HEK293 (cell line): Measurements from ENCODE around the gene PRKCA.

Source experiments
- CTCF ChIA-PET: fragments of 350-600 bp; formaldehyde crosslinking; extraction: SDS; loops from one replicate; lab custom pipeline; 2021; ENCODE audit warnings: antibody characterized with exemption; lab: Yijun Ruan, JAX
- POLR2A ChIA-PET: fragments of 300-600 bp; formaldehyde crosslinking; extraction: SDS; loops from one replicate; lab custom pipeline; 2020; ENCODE audit warnings: antibody characterized with exemption, inconsistent platforms; lab: Yijun Ruan, JAX
- H3K27ac ChIP-seq: fragments of 200-500 bp; sonication (Bioruptor generic); 2 replicates; pipeline ENCODE4 v1.5.1; 2014; ENCODE audit warnings: low read depth, low read length, control low read depth, inconsistent platforms; ENCODE audit errors: extremely low read depth
- H3K36me3 ChIP-seq, 2 experiments: fragments of 200-500 bp in 1 of 2; sonication (Bioruptor generic) in 1 of 2; 1 replicate in 1 of 2; 2 replicates in 1 of 2; pipeline ENCODE4 v1.5.1; 2014 to 2017; ENCODE audit warnings: inconsistent platforms in 2 of 2, low read length in 2 of 2; ENCODE audit not compliant: control insufficient read depth in 2 of 2, insufficient read depth in 1 of 2
- H3K4me1 ChIP-seq: fragments of 200-500 bp; sonication (Bioruptor generic); 2 replicates; pipeline ENCODE4 v1.5.1; 2014; ENCODE audit warnings: mild to moderate bottlenecking, low read length, inconsistent platforms; ENCODE audit not compliant: control insufficient read depth, insufficient read depth
- H3K4me3 ChIP-seq: 2 replicates; pipeline ENCODE4 v1.5.1; 2011; ENCODE audit warnings: low read depth, mild to moderate bottlenecking, control low read depth, low read length, moderate library complexity
- H3K9me3 ChIP-seq: fragments of 200-500 bp; sonication (Bioruptor generic); 2 replicates; pipeline ENCODE4 v1.5.1; 2014; ENCODE audit warnings: low read depth, low read length, inconsistent platforms; ENCODE audit not compliant: control insufficient read depth, insufficient read depth
- FEZF1 ChIP-seq: fragments of 450-650 bp; formaldehyde crosslinking; IDR thresholded peaks from 2 replicates; pipeline ENCODE4 v1.5.1; 2016; ENCODE audit warnings: missing biosample characterization, missing genetic modification characterization
- GLIS1 ChIP-seq: fragments of 450-650 bp; formaldehyde crosslinking; IDR thresholded peaks from 2 replicates; pipeline ENCODE4 v1.5.1; 2016; ENCODE audit warnings: missing biosample characterization, missing genetic modification characterization
- HOXA7 ChIP-seq: sonication (generic); formaldehyde crosslinking; IDR thresholded peaks from 2 replicates; pipeline ENCODE4 v1.8.1; 2022; ENCODE audit warnings: missing genetic modification reagents, borderline replicate concordance
- KLF17 ChIP-seq: fragments of 450-650 bp; formaldehyde crosslinking; IDR thresholded peaks from 2 replicates; pipeline ENCODE4 v1.5.1; 2016; ENCODE audit warnings: missing biosample characterization, missing genetic modification characterization
- KLF7 ChIP-seq: fragments of 450-650 bp; formaldehyde crosslinking; IDR thresholded peaks from 2 replicates; pipeline ENCODE4 v1.5.1; 2016; ENCODE audit warnings: missing biosample characterization, missing genetic modification characterization, borderline replicate concordance
- KLF8 ChIP-seq: fragments of 450-650 bp; formaldehyde crosslinking; IDR thresholded peaks from 2 replicates; pipeline ENCODE4 v1.5.1; 2016; ENCODE audit warnings: missing biosample characterization, missing genetic modification characterization
- MZF1 ChIP-seq: fragments of 450-650 bp; formaldehyde crosslinking; IDR thresholded peaks from 2 replicates; pipeline ENCODE4 v1.5.1; 2017; ENCODE audit warnings: missing biosample characterization, missing genetic modification characterization, borderline replicate concordance
- SCRT1 ChIP-seq: fragments of 450-650 bp; formaldehyde crosslinking; IDR thresholded peaks from 2 replicates; pipeline ENCODE4 v1.5.1; 2016; ENCODE audit warnings: missing biosample characterization, missing genetic modification characterization, borderline replicate concordance
- SP2 ChIP-seq: fragments of 450-650 bp; formaldehyde crosslinking; IDR thresholded peaks from 2 replicates; pipeline ENCODE4 v1.5.1; 2016; ENCODE audit warnings: missing biosample characterization, missing genetic modification characterization
- ZBTB21 ChIP-seq: fragments of 450-650 bp; formaldehyde crosslinking; IDR thresholded peaks from 2 replicates; pipeline ENCODE4 v1.5.1; 2017; ENCODE audit warnings: missing biosample characterization, missing genetic modification characterization
- ZFP37 ChIP-seq: fragments of 450-650 bp; formaldehyde crosslinking; IDR thresholded peaks from 2 replicates; pipeline ENCODE4 v1.5.1; 2016; ENCODE audit warnings: missing biosample characterization, missing genetic modification characterization
- ZIC2 ChIP-seq: fragments of 450-650 bp; formaldehyde crosslinking; IDR thresholded peaks from 2 replicates; pipeline ENCODE4 v1.5.1; 2016; ENCODE audit warnings: missing biosample characterization, missing genetic modification characterization
- ZNF140 ChIP-seq: fragments of 450-650 bp; formaldehyde crosslinking; IDR thresholded peaks from 2 replicates; pipeline ENCODE4 v1.5.1; 2016; ENCODE audit warnings: missing biosample characterization, missing genetic modification characterization
- ZNF146 ChIP-seq: fragments of 450-650 bp; formaldehyde crosslinking; IDR thresholded peaks from 2 replicates; pipeline ENCODE4 v1.5.1; 2016; ENCODE audit warnings: missing biosample characterization, missing genetic modification characterization
- ZNF155 ChIP-seq: fragments of 450-650 bp; formaldehyde crosslinking; IDR thresholded peaks from 2 replicates; pipeline ENCODE4 v1.5.1; 2016; ENCODE audit warnings: missing biosample characterization, missing genetic modification characterization
- ZNF19 ChIP-seq: fragments of 450-650 bp; formaldehyde crosslinking; IDR thresholded peaks from 2 replicates; pipeline ENCODE4; 2016; ENCODE audit warnings: missing biosample characterization, missing genetic modification characterization, low read depth
- ZNF24 ChIP-seq: fragments of 450-650 bp; formaldehyde crosslinking; IDR thresholded peaks from 2 replicates; pipeline ENCODE4 v1.5.1; 2016; ENCODE audit warnings: missing biosample characterization, missing genetic modification characterization
- ZNF324 ChIP-seq: fragments of 450-650 bp; formaldehyde crosslinking; IDR thresholded peaks from 2 replicates; pipeline ENCODE4 v1.5.1; 2016; ENCODE audit warnings: missing biosample characterization, missing genetic modification characterization
- ZNF366 ChIP-seq: fragments of 450-650 bp; formaldehyde crosslinking; conservative IDR thresholded peaks from 2 replicates; pipeline ENCODE4 v1.5.1; 2016; ENCODE audit warnings: missing biosample characterization, missing genetic modification characterization
- ZNF394 ChIP-seq: fragments of 450-650 bp; formaldehyde crosslinking; IDR thresholded peaks from 2 replicates; pipeline ENCODE4 v1.5.1; 2016; ENCODE audit warnings: missing biosample characterization, missing genetic modification characterization, mild to moderate bottlenecking, moderate library complexity, borderline replicate concordance
- ZNF423 ChIP-seq: fragments of 450-650 bp; formaldehyde crosslinking; IDR thresholded peaks from 2 replicates; pipeline ENCODE4 v1.5.1; 2016; ENCODE audit warnings: missing biosample characterization, missing genetic modification characterization
- ZNF433 ChIP-seq: fragments of 450-650 bp; formaldehyde crosslinking; IDR thresholded peaks from 2 replicates; pipeline ENCODE4 v1.5.1; 2016; ENCODE audit warnings: missing biosample characterization, missing genetic modification characterization, low read depth
- ZNF558 ChIP-seq: fragments of 450-650 bp; formaldehyde crosslinking; IDR thresholded peaks from 2 replicates; pipeline ENCODE4 v1.5.1; 2016; ENCODE audit warnings: missing biosample characterization, missing genetic modification characterization
- ZNF600 ChIP-seq: fragments of 450-650 bp; formaldehyde crosslinking; IDR thresholded peaks from 2 replicates; pipeline ENCODE4 v1.5.1; 2016; ENCODE audit warnings: missing biosample characterization, missing genetic modification characterization
- ZNF639 ChIP-seq: fragments of 450-650 bp; formaldehyde crosslinking; IDR thresholded peaks from 2 replicates; pipeline ENCODE4 v1.5.1; 2016; ENCODE audit warnings: missing biosample characterization, missing genetic modification characterization
- ZNF664 ChIP-seq: fragments of 450-650 bp; formaldehyde crosslinking; IDR thresholded peaks from 2 replicates; pipeline ENCODE4 v1.5.1; 2016; ENCODE audit warnings: missing biosample characterization, missing genetic modification characterization
- ZNF791 ChIP-seq: fragments of 450-650 bp; formaldehyde crosslinking; IDR thresholded peaks from 2 replicates; pipeline ENCODE4 v1.5.1; 2016; ENCODE audit warnings: missing biosample characterization, missing genetic modification characterization
- ZSCAN30 ChIP-seq: fragments of 450-650 bp; IDR thresholded peaks from 2 replicates; pipeline ENCODE4 v1.5.1; 2018; ENCODE audit warnings: missing biosample characterization, mild to moderate bottlenecking, missing genetic modification characterization, moderate library complexity
- TF ChIP-seq, protein P1 (sequence below): fragments of 450-650 bp; formaldehyde crosslinking; IDR thresholded peaks from 2 replicates; pipeline ENCODE4 v1.5.1; 2017; ENCODE audit warnings: missing biosample characterization, missing genetic modification characterization
- TF ChIP-seq, protein P2 (sequence below): fragments of 450-650 bp; formaldehyde crosslinking; IDR thresholded peaks from 2 replicates; pipeline ENCODE4 v1.5.1; 2016; ENCODE audit warnings: missing biosample characterization, missing genetic modification characterization, low read depth
- TF ChIP-seq, protein P3 (sequence below): fragments of 450-650 bp; formaldehyde crosslinking; IDR thresholded peaks from 2 replicates; pipeline ENCODE4 v1.5.1; 2016; ENCODE audit warnings: missing biosample characterization, missing genetic modification characterization

Gene PRKCA

GRCh38 chr17:66661411-66662256 is 359.2 kb downstream of the PRKCA start:
- ChIA-PET CTCF (interaction anchor here (0.7 to 1.8 kb wide), 3 partner anchors 10 to 1953 kb away, joined by 3 to 5 read pairs (median 3); no protein-coding TSS in a partner anchor), POLR2A (no interaction called here)
- H3K4me3 ChIP-seq = no peak overlapping the region
- no peaks in the 10 kb centered on the region; the same call in 1 of the 2 replicates for H3K4me1 ChIP-seq
- H3K9me3 ChIP-seq = no peaks in the 10 kb centered on the region
- H3K27ac ChIP-seq = 0 out of 2 replicates have a peak overlapping the region, but pooled peaks have one; percentile 18
- H3K36me3 ChIP-seq = no peaks in the 10 kb centered on the region
- TF ChIP-seq ZSCAN30 (0 out of 2 replicates have a peak, but pooled peaks have one; percentile 17), GLIS1 (tag by site-specific recombination) (no peak), ZNF140 (tag by site-specific recombination) (no peak), ZNF433 (tag by site-specific recombination) (no peak), KLF17 (tag by site-specific recombination) (0 out of 2 replicates have a peak, but pooled peaks have one; percentile 44), ZNF19 (no peak), ZNF146 (tag by site-specific recombination) (no peak), ZNF423 (tag by site-specific recombination) (no peak), KLF8 (tag by site-specific recombination) (0 out of 2 replicates have a peak, but pooled peaks have one; percentile 50), ZNF600 (tag by site-specific recombination) (peak; percentile 90), ZNF558 (tag by site-specific recombination) (peak; percentile 63; the same call in 1 of the 2 replicates), MZF1 (no peak), ZIC2 (tag by site-specific recombination) (peak; percentile 89), ZNF24 (tag by site-specific recombination) (peak; percentile 70; the same call in 1 of the 2 replicates), ZBTB21 (tag by site-specific recombination) (peak; percentile 53; the same call in 1 of the 2 replicates), KLF7 (no peak), SP2 (tag by site-specific recombination) (peak; percentile 9; the same call in 1 of the 2 replicates), ZNF155 (tag by site-specific recombination) (0 out of 2 replicates have a peak, but pooled peaks have one; percentile 12), ZNF664 (tag by site-specific recombination) (0 out of 2 replicates have a peak, but pooled peaks have one; percentile 14), FEZF1 (tag by site-specific recombination) (peak; percentile 53; the same call in 1 of the 2 replicates), ZNF366 (tag by site-specific recombination) (peak; percentile 88), ZNF791 (tag by site-specific recombination) (no peak), ZNF639 (tag by site-specific recombination) (peak; percentile 87), ZNF324 (peak; percentile 62; the same call in 1 of the 2 replicates), ZFP37 (tag by site-specific recombination) (peak; percentile 79; the same call in 1 of the 2 replicates), ZNF394 (tag by site-specific recombination) (peak; percentile 66), SCRT1 (tag by site-specific recombination) (peak; percentile 56; the same call in 1 of the 2 replicates), HOXA7 (CRISPR knock-in tag) (no peak)
- TF ChIP-seq, protein P1, sequence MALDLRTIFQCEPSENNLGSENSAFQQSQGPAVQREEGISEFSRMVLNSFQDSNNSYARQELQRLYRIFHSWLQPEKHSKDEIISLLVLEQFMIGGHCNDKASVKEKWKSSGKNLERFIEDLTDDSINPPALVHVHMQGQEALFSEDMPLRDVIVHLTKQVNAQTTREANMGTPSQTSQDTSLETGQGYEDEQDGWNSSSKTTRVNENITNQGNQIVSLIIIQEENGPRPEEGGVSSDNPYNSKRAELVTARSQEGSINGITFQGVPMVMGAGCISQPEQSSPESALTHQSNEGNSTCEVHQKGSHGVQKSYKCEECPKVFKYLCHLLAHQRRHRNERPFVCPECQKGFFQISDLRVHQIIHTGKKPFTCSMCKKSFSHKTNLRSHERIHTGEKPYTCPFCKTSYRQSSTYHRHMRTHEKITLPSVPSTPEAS = peak; percentile 37; the same call in 1 of the 2 replicates
- TF ChIP-seq, protein P2, sequence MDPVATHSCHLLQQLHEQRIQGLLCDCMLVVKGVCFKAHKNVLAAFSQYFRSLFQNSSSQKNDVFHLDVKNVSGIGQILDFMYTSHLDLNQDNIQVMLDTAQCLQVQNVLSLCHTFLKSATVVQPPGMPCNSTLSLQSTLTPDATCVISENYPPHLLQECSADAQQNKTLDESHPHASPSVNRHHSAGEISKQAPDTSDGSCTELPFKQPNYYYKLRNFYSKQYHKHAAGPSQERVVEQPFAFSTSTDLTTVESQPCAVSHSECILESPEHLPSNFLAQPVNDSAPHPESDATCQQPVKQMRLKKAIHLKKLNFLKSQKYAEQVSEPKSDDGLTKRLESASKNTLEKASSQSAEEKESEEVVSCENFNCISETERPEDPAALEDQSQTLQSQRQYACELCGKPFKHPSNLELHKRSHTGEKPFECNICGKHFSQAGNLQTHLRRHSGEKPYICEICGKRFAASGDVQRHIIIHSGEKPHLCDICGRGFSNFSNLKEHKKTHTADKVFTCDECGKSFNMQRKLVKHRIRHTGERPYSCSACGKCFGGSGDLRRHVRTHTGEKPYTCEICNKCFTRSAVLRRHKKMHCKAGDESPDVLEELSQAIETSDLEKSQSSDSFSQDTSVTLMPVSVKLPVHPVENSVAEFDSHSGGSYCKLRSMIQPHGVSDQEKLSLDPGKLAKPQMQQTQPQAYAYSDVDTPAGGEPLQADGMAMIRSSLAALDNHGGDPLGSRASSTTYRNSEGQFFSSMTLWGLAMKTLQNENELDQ (tag by site-specific recombination) = no peak
- TF ChIP-seq, protein P3, sequence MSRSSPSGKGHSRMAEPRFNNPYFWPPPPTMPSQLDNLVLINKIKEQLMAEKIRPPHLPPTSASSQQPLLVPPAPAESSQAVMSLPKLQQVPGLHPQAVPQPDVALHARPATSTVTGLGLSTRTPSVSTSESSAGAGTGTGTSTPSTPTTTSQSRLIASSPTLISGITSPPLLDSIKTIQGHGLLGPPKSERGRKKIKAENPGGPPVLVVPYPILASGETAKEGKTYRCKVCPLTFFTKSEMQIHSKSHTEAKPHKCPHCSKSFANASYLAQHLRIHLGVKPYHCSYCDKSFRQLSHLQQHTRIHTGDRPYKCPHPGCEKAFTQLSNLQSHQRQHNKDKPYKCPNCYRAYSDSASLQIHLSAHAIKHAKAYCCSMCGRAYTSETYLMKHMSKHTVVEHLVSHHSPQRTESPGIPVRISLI (tag by site-specific recombination) = peak; percentile 96
